ENCODE measurements around the gene RASSF8.

RASSF8 gene

DNA sequence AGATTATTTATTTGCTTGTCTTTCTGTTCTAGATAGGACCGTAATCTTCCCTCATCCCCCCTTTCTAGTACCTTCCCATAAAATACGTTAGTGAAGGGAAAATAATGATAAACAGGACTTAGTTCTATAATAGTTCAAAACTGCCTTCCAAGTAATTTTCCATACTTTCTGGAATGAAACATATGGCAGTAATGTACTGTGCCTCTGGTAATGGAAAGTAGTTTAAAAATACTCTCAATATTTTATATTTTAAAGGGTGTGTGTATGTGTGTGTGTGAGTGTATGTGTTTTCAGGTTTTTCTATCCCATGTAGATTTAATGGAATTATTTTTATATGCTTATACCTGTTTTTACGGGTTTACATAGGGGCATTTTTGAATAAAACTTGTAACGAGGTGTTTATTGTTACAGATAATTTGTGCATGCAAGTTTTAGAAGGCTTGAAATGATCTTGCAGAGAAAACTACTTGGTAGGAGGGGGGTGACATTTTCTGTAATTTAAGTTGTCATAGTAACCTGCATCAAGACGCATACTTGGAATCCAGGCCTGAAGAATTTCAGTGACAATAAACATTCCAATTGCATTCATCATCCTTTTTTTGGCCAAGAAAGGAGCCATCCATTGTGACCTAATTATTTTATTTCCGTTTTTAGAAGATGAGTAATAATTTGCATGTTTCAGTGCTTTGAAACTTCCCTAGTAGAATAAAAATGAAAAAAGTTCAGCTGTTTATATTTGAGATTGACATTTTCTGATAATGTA, 38.9 kb downstream of the RASSF8 start:
- TF ChIP-seq CTCF (IDR thresholded peaks at IDR 0.05; ENCODE audit: extremely low read depth, missing control alignments) = no peak
- no peak for DNase-seq (ENCODE audit: low spot score)

DNA sequence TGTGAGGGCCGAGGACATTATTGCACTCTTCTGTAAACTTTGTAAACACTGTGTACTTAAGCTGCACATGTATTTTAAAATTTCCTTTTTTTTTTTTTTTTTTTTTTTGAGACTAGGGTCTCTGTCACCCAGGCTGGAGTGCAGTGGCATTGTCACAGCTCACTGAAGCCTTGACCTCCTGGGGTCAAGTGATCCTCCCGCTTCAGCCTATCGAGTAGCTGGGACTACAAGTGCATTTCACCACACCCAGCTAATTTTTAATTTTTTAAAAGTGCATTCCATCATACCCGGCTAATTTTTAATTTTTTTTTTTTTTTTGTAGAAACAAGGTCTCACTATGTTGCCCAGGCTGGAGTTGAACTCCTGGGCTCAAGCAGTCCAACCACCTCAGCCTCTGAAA, 42.4 kb downstream of the RASSF8 start:
- no peak for TF ChIP-seq CTCF (IDR thresholded peaks at IDR 0.05; ENCODE audit: extremely low read depth, missing control alignments)
- DNase-seq (ENCODE audit: low spot score) = no peak

DNA sequence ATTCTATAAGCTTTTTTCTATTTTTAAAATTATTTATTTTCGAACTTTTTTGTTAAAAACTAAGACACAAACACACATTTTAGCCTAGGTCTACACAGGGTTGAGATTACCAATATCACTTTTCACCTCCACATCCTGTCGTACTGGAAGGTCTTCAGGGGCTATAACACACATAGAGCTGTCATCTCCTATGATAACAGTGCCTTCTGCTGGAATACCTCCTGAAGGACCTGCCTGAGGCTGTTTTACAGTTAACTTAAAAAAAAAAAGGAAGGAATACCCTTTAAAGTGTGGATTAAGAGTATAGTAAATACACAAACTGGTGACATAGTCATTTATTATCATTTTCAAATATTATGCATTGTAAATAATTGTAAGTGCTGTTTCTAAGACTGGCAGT, 43.0 kb downstream of the RASSF8 start:
- DNase-seq (ENCODE audit: low spot score) = no peak
- no peak for TF ChIP-seq CTCF (IDR thresholded peaks at IDR 0.05; ENCODE audit: extremely low read depth, missing control alignments)

DNA sequence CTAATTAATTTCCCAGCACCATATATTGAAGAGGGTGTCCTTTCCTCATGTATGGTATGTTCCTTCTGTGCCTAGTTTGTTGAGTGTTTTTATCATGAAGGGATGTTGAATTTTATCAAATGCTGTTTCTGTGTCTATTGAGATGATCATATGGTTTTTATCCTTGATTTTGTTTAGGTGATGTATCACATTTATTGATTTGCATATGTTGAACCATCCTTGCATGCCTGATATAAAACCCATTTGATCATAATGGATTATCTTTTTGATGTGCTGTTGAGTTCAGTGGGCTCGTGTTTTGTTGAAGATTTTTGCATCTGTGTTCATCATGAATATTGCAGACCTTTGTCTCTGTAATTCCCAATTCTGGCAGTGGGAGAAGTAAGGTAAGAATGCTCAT, 44.6 kb downstream of the RASSF8 start:
- DNase-seq (ENCODE audit: low spot score) = no peak

DNA sequence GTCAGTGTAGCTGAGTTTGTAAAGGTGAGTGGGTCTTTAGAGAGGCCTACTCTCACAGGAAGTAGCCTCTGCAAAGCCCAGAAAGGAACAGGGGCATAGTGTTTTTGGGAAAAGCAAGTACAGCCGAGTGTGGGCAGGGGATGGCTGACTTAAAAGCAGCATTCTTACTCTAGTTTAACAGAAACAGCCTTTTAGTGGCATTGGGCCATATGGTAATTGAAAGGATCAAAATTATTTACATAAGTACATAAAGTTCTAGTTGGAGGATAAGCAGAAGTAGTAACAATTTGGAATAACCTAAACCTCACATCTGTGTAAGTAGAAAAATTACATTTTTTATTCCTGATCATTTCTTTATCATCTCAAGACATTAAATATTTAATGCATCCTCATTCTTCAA, 49.1 kb downstream of the RASSF8 start:
- TF ChIP-seq CTCF (IDR thresholded peaks at IDR 0.05; ENCODE audit: extremely low read depth, missing control alignments) = no peak
- no peak for DNase-seq (ENCODE audit: low spot score)

More for the DNA sequence above, 44.6 kb downstream of the RASSF8 start:
- no peak for TF ChIP-seq CTCF (IDR thresholded peaks at IDR 0.05; ENCODE audit: extremely low read depth, missing control alignments)

- no peak for TF ChIP-seq CTCF (IDR thresholded peaks at IDR 0.05; ENCODE audit: extremely low read depth, missing control alignments)
- DNase-seq (ENCODE audit: low spot score) = no peak
Measured at GRCh38 chr12:26009593-26009992, 51.1 kb downstream of the RASSF8 start.

DNA sequence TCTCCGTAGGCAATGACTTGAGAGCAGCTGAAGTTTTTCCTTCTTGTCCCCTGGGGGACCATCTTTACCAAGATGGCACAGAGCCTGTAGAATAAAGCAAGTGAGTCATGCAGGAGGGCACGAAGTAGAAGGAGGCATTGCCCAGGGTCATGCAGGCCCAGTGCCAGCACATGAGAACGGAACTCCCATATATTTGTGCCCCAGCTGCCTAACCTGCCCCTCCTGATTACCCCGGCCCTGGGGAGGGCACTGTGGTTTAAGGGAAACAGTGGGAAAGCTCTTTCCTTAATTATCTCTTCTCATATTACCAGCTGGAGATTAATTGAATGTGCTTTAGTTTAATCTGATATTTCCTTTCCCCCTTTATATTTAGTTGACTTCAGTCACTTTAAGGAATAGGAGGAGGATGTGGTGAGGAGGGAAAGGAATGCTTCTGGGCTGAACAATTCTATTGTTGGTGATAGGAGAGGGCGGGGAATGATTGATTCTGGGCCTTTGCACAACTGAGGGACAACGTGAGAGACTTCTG, 51.9 kb downstream of the RASSF8 start:
- no peak for DNase-seq (ENCODE audit: low spot score)
- no peak for TF ChIP-seq CTCF (IDR thresholded peaks at IDR 0.05; ENCODE audit: extremely low read depth, missing control alignments)

Measured in GM20000 (cell line).